Measurements from ENCODE around the gene ZNF70.

Gene ZNF70

GRCh38 chr22:23692598-23693291, 58.2 kb downstream of the ZNF70 start:
- no peak for DNase-seq (ENCODE audit: low read depth in 2 of 2)

- no peak for DNase-seq (ENCODE audit: low read depth in 2 of 2)
Observed at GRCh38 chr22:23691748-23692423, 59.0 kb downstream of the ZNF70 start.

- no peak for DNase-seq (ENCODE audit: low read depth in 2 of 2)
Observed at GRCh38 chr22:23690713-23691112, 60.2 kb downstream of the ZNF70 start, which contains the start of gene RGL4. RGL4 (plus strand) TSS chr22:23691013; CDS start chr22:23692031, 1,018 bp downstream.

- DNase-seq (ENCODE audit: low read depth in 2 of 2) = no peak
Observed at GRCh38 chr22:23689414-23689813, 61.5 kb downstream of the ZNF70 start.
